GM10248 (cell line): ENCODE measurements around the gene OR6J1.
"Not testable (repeated sequence)": the region's sequence is repeated elsewhere in the genome, so short reads cannot be mapped to it uniquely, and the experiment has no call there.

ENCODE experiments used
- CTCF ChIA-PET: fragments of 300-600 bp; sonication (Branson Sonifier 250); formaldehyde crosslinking; extraction: SDS; loops from one replicate; lab custom pipeline; 2021; ENCODE audit warnings: antibody characterized with exemption; lab: Yijun Ruan, JAX
- POLR2A ChIA-PET: fragments of 350-650 bp; sonication (Branson Sonifier 250); formaldehyde crosslinking; extraction: SDS; loops from one replicate; lab custom pipeline; 2020; ENCODE audit warnings: antibody characterized with exemption; lab: Yijun Ruan, JAX
- DNase-seq: peaks from one replicate; pipeline ENCODE4 v3.0.0; 2012; ENCODE audit errors: extremely low spot score
- CTCF ChIP-seq: IDR thresholded peaks from 2 replicates; pipeline ENCODE4 v1.5.1; 2012; ENCODE audit warnings: mild to moderate bottlenecking, low read depth; ENCODE audit errors: extremely low read depth, missing control alignments, control extremely low read depth

Gene OR6J1

DNA sequence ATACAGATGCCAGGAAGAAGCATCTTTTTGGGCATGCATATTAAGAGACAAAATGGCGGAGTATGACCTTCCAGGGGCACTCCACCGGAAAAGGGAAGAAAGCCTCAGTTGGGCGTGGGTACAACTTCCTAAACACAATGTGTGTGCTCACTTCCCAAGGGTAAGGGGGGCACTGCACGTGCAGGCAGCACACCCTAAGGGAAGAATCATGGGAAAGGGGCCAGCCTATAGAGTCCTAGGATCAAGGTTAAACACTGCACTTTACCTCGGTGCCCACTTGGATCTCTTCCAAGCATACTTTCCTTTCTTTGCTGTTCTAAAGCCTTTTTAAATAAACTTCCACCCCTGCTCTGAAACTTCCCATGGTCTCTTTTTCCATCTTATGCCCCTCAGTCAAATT lies 14.8 kb downstream of the OR6J1 start:
- TF ChIP-seq CTCF: no peak
- no peak for DNase-seq
- ChIA-PET POLR2A (no interaction called here), CTCF (interaction anchor here (1.1 to 1.2 kb wide), 2 partner anchors 24 kb away, joined by 3 to 6 read pairs; no protein-coding TSS in a partner anchor)

- no peak for TF ChIP-seq CTCF
- no peak for DNase-seq
- ChIA-PET CTCF (interaction anchor here (0.8 kb wide), 1 partner anchor 57 kb away, joined by 3 read pairs; no protein-coding TSS in a partner anchor), POLR2A (no interaction called here)
Measured at GRCh38 chr14:22627506-22628263, 16.5 kb downstream of the OR6J1 start.

GRCh38 chr14:22626590-22626989 lies 17.6 kb downstream of the OR6J1 start:
- CTCF ChIA-PET: interaction anchor here (1.2 to 1.4 kb wide), 2 partner anchors 15 to 24 kb away, joined by 3 read pairs; no protein-coding TSS in a partner anchor
- POLR2A ChIA-PET: no interaction called here
- no peak for TF ChIP-seq CTCF
- no peak for DNase-seq

DNA sequence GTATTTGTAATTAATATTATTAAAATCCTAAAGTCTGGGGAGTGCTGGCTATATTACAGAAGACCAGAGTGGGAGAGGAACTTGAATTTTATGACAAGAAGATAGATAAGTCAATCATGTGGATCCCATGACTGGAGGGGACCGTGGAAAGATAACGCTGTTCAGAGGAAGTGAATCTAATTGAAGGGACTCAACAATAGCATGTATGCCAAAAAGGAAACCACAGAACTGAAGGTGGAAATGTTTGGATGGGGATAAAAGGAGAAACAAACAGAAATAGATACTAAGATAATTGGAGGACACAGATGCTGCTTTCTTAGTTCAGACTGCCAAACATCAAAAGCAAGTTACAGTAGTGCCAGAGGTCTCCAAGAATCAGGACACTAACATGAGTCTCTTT lies 21.1 kb downstream of the OR6J1 start:
- TF ChIP-seq CTCF: no peak
- no peak for DNase-seq
- ChIA-PET POLR2A (no interaction called here), CTCF (no interaction called here)

DNA sequence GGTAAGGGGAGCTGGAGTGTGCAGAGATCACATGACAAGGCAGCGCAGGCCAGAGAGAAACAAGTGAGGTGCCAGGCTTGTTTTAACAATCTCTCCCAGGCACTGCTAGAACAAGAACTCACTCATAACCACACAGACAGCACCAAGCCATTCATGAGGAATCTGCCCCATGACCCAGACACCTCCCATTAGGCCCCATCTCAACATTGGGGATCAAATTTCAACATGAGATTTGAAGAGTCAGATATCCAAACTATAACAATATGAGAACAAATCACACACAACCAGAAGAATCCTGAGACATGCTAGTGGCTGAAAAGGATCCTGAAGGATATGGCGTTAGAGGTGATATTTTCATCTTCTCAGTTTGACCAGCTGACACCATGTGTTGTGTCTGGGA lies 21.9 kb downstream of the OR6J1 start:
- no peak for TF ChIP-seq CTCF
- no peak for DNase-seq
- ChIA-PET POLR2A (no interaction called here), CTCF (no interaction called here)

GRCh38 chr14:22615765-22616164 lies 28.4 kb downstream of the OR6J1 start:
- POLR2A ChIA-PET, CTCF ChIA-PET, DNase-seq: not testable (repeated sequence)

GRCh38 chr14:22614240-22614799 lies 29.8 kb downstream of the OR6J1 start:
- TF ChIP-seq CTCF: no peak
- CTCF ChIA-PET: no interaction called here
- no peak for DNase-seq
- POLR2A ChIA-PET: interaction anchor here (0.6 kb wide), 1 partner anchor 9 kb away, joined by 3 read pairs; no protein-coding TSS in a partner anchor
